ENCODE results near the gene SYNC. TPM values are rescaled to one million over a fixed set of nuclear protein-coding genes. Genes with fewer than 3 reads are reported as not detected.
"Not testable (repeated sequence)": the region's sequence is repeated elsewhere in the genome, so short reads cannot be mapped to it uniquely, and the experiment has no call there.

Gene SYNC
- total and polyA plus RNA-seq, 2 donors (not counting 1 experiment from before 2014, with no cell fraction given), result 50.9 to 58.1 TPM

GRCh38 chr1:32650248-32650751, 52.3 kb downstream of the SYNC start, which contains the start of gene ZBTB8OS:
ZBTB8OS (minus strand) TSS chr1:32650550; CDS start chr1:32650529, 21 bp downstream.
- TF ChIP-seq EZH2 (IDR thresholded peaks at IDR 0.05; ENCODE audit: low read length, missing control alignments) (no peak), CTCF (conservative IDR thresholded peaks at IDR 0.05 in 1 of 2, IDR thresholded peaks at IDR 0.05 in 1 of 2; ENCODE audit: low read depth in 1 of 2, low read length in 2 of 2) (no peak)
- peak; percentile 93 to 94 for DNase-seq (ENCODE audit: low read depth in 2 of 2)
- peak within 1 kb of the TSS; percentile 78 to 99 (median 80) for H3K4me3 ChIP-seq (replicated peaks in 1 of 4; ENCODE audit: control extremely low read depth in 1 of 4, insufficient read depth in 1 of 4, low read depth in 3 of 4, low read length in 4 of 4)
- H3K27ac ChIP-seq (ENCODE audit: insufficient read depth, low read length), result peak within 1 kb of the TSS; percentile 98
- H2AFZ ChIP-seq (ENCODE audit: low read length), result peak within 1 kb of the TSS; percentile 93
- peak within 1 kb of the TSS; percentile 97 for H3K4me2 ChIP-seq (ENCODE audit: extremely low read depth, insufficient read depth, low read length)
- no peaks in the 10 kb centered on the region for H3K9me3 ChIP-seq (ENCODE audit: control insufficient read depth, insufficient read depth, low read depth, low read length)
- peaks cover 2% of the 10 kb centered on the region for H3K36me3 ChIP-seq (ENCODE audit: control insufficient read depth, insufficient read depth, low read length)
- H3K27me3 ChIP-seq (ENCODE audit: control insufficient read depth, insufficient read depth, low read length), result no peaks in the 10 kb centered on the region
- peaks cover 2% of the 10 kb centered on the region for H3K4me1 ChIP-seq (ENCODE audit: control insufficient read depth, extremely low read depth, insufficient read depth, low read length)
- peaks cover 58% of the 10 kb centered on the region for H3K79me2 ChIP-seq (ENCODE audit: control insufficient read depth, insufficient read depth, low read length)
- no peaks in the 10 kb centered on the region for H4K20me1 ChIP-seq (ENCODE audit: control insufficient read depth, extremely low read depth, insufficient read depth, low read length)
- peak within 1 kb of the TSS; percentile 92 for H3K9ac ChIP-seq (ENCODE audit: insufficient read depth, low read length)

- peak in 1 of 2 donors; percentile 8 for DNase-seq (ENCODE audit: low read depth in 2 of 2)
- Histone ChIP-seq H3K4me1 (ENCODE audit: control insufficient read depth, extremely low read depth, insufficient read depth, low read length) (no peaks in the 10 kb centered on the region), H3K27ac (ENCODE audit: insufficient read depth, low read length) (no peak overlapping the region), H2AFZ (ENCODE audit: low read length) (no peak overlapping the region), H3K4me2 (ENCODE audit: extremely low read depth, insufficient read depth, low read length) (no peak overlapping the region), H3K9ac (ENCODE audit: insufficient read depth, low read length) (no peak overlapping the region), H3K4me3 (replicated peaks in 1 of 4; ENCODE audit: control extremely low read depth in 1 of 4, insufficient read depth in 1 of 4, low read depth in 3 of 4, low read length in 4 of 4) (no peak overlapping the region), H3K27me3 (ENCODE audit: control insufficient read depth, insufficient read depth, low read length) (no peaks in the 10 kb centered on the region), H3K9me3 (ENCODE audit: control insufficient read depth, insufficient read depth, low read depth, low read length) (no peaks in the 10 kb centered on the region), H3K79me2 (ENCODE audit: control insufficient read depth, insufficient read depth, low read length) (peaks cover 42% of the 10 kb centered on the region), H3K36me3 (ENCODE audit: control insufficient read depth, insufficient read depth, low read length) (peaks cover 2% of the 10 kb centered on the region), H4K20me1 (ENCODE audit: control insufficient read depth, extremely low read depth, insufficient read depth, low read length) (no peaks in the 10 kb centered on the region)
- TF ChIP-seq CTCF (conservative IDR thresholded peaks at IDR 0.05 in 1 of 2, IDR thresholded peaks at IDR 0.05 in 1 of 2; ENCODE audit: low read depth in 1 of 2, low read length in 2 of 2) (no peak), EZH2 (IDR thresholded peaks at IDR 0.05; ENCODE audit: low read length, missing control alignments) (no peak)
Observed at GRCh38 chr1:32647308-32648134, 55.0 kb downstream of the SYNC start.

GRCh38 chr1:32644426-32644825, 58.1 kb downstream of the SYNC start:
- Histone ChIP-seq H3K27ac (ENCODE audit: insufficient read depth, low read length) (no peak overlapping the region), H3K9ac (ENCODE audit: insufficient read depth, low read length) (no peak overlapping the region), H3K4me3 (replicated peaks in 1 of 4; ENCODE audit: control extremely low read depth in 1 of 4, insufficient read depth in 1 of 4, low read depth in 3 of 4, low read length in 4 of 4) (no peak overlapping the region), H3K36me3 (ENCODE audit: control insufficient read depth, insufficient read depth, low read length) (no peaks in the 10 kb centered on the region), H3K79me2 (ENCODE audit: control insufficient read depth, insufficient read depth, low read length) (peaks cover 28% of the 10 kb centered on the region), H3K4me2 (ENCODE audit: extremely low read depth, insufficient read depth, low read length) (no peak overlapping the region), H3K4me1 (ENCODE audit: control insufficient read depth, extremely low read depth, insufficient read depth, low read length) (no peaks in the 10 kb centered on the region), H2AFZ (ENCODE audit: low read length) (no peak overlapping the region), H3K9me3 (ENCODE audit: control insufficient read depth, insufficient read depth, low read depth, low read length) (no peaks in the 10 kb centered on the region), H4K20me1 (ENCODE audit: control insufficient read depth, extremely low read depth, insufficient read depth, low read length) (no peaks in the 10 kb centered on the region), H3K27me3 (ENCODE audit: control insufficient read depth, insufficient read depth, low read length) (no peaks in the 10 kb centered on the region)
- TF ChIP-seq CTCF (conservative IDR thresholded peaks at IDR 0.05 in 1 of 2, IDR thresholded peaks at IDR 0.05 in 1 of 2; ENCODE audit: low read depth in 1 of 2, low read length in 2 of 2) (no peak), EZH2 (IDR thresholded peaks at IDR 0.05; ENCODE audit: low read length, missing control alignments) (no peak)
- DNase-seq (ENCODE audit: low read depth in 2 of 2), result no peak

GRCh38 chr1:32642292-32642827, 60.2 kb downstream of the SYNC start:
- DNase-seq (ENCODE audit: low read depth in 2 of 2); H4K20me1 ChIP-seq (ENCODE audit: control insufficient read depth, extremely low read depth, insufficient read depth, low read length); H3K4me2 ChIP-seq (ENCODE audit: extremely low read depth, insufficient read depth, low read length); H3K4me1 ChIP-seq (ENCODE audit: control insufficient read depth, extremely low read depth, insufficient read depth, low read length); H3K9me3 ChIP-seq (ENCODE audit: control insufficient read depth, insufficient read depth, low read depth, low read length); H3K9ac ChIP-seq (ENCODE audit: insufficient read depth, low read length); H3K4me3 ChIP-seq (replicated peaks in 1 of 4; ENCODE audit: control extremely low read depth in 1 of 4, insufficient read depth in 1 of 4, low read depth in 3 of 4, low read length in 4 of 4); H2AFZ ChIP-seq (ENCODE audit: low read length); H3K27ac ChIP-seq (ENCODE audit: insufficient read depth, low read length); H3K36me3 ChIP-seq (ENCODE audit: control insufficient read depth, insufficient read depth, low read length); H3K27me3 ChIP-seq (ENCODE audit: control insufficient read depth, insufficient read depth, low read length): not testable (repeated sequence)
- H3K79me2 ChIP-seq (ENCODE audit: control insufficient read depth, insufficient read depth, low read length), result peaks cover 14% of the 10 kb centered on the region
